Psoas muscle (tissue), 8 donors: ENCODE data around the gene DNASE1L3. TPM values are rescaled to one million over a fixed set of nuclear protein-coding genes. Genes with fewer than 3 reads are reported as not detected.

Experiments
- ATAC-seq, 4 donors: fragments of 200-7000 bp; cut with Tn5 transposase; one replicate each; pipeline ENCODE4 v1.9.1; 2020; ENCODE audit warnings: moderate library complexity in 3 of 4, mild to moderate bottlenecking in 2 of 4
- DNase-seq, 2 donors: peaks; one replicate each; pipeline ENCODE4 v3.0.0-alpha.2; 2020
- H3K27ac ChIP-seq: fragments of 200-600 bp; one replicate; pipeline ENCODE4 v1.8.0; 2022
- H3K27me3 ChIP-seq, 3 donors: fragments of 200-600 bp in 1 of 3; one replicate each; pipeline versions ENCODE4 v1.6.1 to v1.8.0; 2013 to 2022; ENCODE audit warnings: low read length in 2 of 3, mild to moderate bottlenecking in 2 of 3, moderate library complexity in 1 of 3; ENCODE audit not compliant: insufficient read depth in 3 of 3
- H3K36me3 ChIP-seq, 2 donors: fragments of 200-600 bp in 1 of 2; one replicate each; pipeline versions ENCODE4 v1.6.1 to v1.8.0; 2013 to 2022; ENCODE audit warnings: low read depth in 1 of 2, mild to moderate bottlenecking in 1 of 2, moderate library complexity in 1 of 2; ENCODE audit not compliant: insufficient read depth in 1 of 2
- H3K4me1 ChIP-seq: fragments of 200-600 bp; one replicate; pipeline ENCODE4 v1.8.0; 2022
- H3K4me3 ChIP-seq: fragments of 200-600 bp; one replicate; pipeline ENCODE4 v1.8.0; 2022; ENCODE audit warnings: mild to moderate bottlenecking
- H3K9me3 ChIP-seq: fragments of 200-600 bp; one replicate; pipeline ENCODE4 v1.8.0; 2022
- WGBS, 3 donors: extraction: QIAGEN DNeasy Blood & Tissue Kit; methylation state at CpG; one replicate each; pipeline versions ENCODE4 v1.1.6 to v1.1.7; 2013; 5-methylcytosine and 5-hydroxymethylcytosine counted together
- intact Hi-C, 2 donors: fragments of 100-400 bp; cut with DNase I; formaldehyde crosslinking; loops; one replicate each; pipeline versions ENCODE4 v1.11.0 to v1.14.2; 2022
- polyA plus RNA-seq, 3 donors: library from polyadenylated mRNA; stranded (reverse); fragments of 200-250 nt; gene quantifications; one replicate each; pipeline ENCODE4 v1.2.3, GENCODE V29; 2013
- total RNA-seq, 4 donors: library from RNA; stranded (reverse); fragmentation: NEBNext Ultra II Directional in 2 of 4; extraction: Animal tissue kit (Norgen Biotek cat#: 25700) in 2 of 4; gene quantifications; one replicate each; pipeline versions ENCODE4 v1.2.1 to v1.2.4, GENCODE V29; 2021 to 2023
- TF ChIP-seq, protein P1 (sequence below): fragments of 200-600 bp; IDR thresholded peaks from one replicate; pipeline ENCODE4 v1.8.0; 2022; ENCODE audit warnings: antibody characterized with exemption
- donor health status: healthy with polysubstance abuse.
- donor health status: DM: no; HTN: no; CAD: no; lungs with moderate emphysema.
- donor health status: Bipolar disorder and iron deficiency.
- donor health status: healthy.
- donor health status: DM: yes; HTN: yes; CAD: no.
- donor health status: DM: no; HTN: no; CAD: no.
- donor health status: DM: no; HTN: no; CAD: no.
- donor health status: DM: yes; HTN: yes; CAD: no.

DNASE1L3 gene
- total and polyA plus RNA-seq, 7 donors = 0.18 to 1.4 (median 0.73) TPM

- no peak for ATAC-seq
- H3K27me3 ChIP-seq = no peaks in the 10 kb centered on the region
- no peaks in the 10 kb centered on the region for H3K4me1 ChIP-seq
- no peak overlapping the region for H3K27ac ChIP-seq
- H3K9me3 ChIP-seq = no peaks in the 10 kb centered on the region
- no peak for DNase-seq
- TF ChIP-seq, protein P1, sequence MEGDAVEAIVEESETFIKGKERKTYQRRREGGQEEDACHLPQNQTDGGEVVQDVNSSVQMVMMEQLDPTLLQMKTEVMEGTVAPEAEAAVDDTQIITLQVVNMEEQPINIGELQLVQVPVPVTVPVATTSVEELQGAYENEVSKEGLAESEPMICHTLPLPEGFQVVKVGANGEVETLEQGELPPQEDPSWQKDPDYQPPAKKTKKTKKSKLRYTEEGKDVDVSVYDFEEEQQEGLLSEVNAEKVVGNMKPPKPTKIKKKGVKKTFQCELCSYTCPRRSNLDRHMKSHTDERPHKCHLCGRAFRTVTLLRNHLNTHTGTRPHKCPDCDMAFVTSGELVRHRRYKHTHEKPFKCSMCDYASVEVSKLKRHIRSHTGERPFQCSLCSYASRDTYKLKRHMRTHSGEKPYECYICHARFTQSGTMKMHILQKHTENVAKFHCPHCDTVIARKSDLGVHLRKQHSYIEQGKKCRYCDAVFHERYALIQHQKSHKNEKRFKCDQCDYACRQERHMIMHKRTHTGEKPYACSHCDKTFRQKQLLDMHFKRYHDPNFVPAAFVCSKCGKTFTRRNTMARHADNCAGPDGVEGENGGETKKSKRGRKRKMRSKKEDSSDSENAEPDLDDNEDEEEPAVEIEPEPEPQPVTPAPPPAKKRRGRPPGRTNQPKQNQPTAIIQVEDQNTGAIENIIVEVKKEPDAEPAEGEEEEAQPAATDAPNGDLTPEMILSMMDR = no peak
- intact Hi-C loops = no loop called here
- H3K36me3 ChIP-seq = peaks cover 0 to 21% of the 10 kb centered on the region in 2 donors
- H3K4me3 ChIP-seq = no peak overlapping the region
- 94 to 97% (median 95%) methylated on average over 9 of the region's 9 CpGs for WGBS, 3 donors
Measured at GRCh38 chr3:58148049-58148448, 62.7 kb downstream of the DNASE1L3 start.

DNA sequence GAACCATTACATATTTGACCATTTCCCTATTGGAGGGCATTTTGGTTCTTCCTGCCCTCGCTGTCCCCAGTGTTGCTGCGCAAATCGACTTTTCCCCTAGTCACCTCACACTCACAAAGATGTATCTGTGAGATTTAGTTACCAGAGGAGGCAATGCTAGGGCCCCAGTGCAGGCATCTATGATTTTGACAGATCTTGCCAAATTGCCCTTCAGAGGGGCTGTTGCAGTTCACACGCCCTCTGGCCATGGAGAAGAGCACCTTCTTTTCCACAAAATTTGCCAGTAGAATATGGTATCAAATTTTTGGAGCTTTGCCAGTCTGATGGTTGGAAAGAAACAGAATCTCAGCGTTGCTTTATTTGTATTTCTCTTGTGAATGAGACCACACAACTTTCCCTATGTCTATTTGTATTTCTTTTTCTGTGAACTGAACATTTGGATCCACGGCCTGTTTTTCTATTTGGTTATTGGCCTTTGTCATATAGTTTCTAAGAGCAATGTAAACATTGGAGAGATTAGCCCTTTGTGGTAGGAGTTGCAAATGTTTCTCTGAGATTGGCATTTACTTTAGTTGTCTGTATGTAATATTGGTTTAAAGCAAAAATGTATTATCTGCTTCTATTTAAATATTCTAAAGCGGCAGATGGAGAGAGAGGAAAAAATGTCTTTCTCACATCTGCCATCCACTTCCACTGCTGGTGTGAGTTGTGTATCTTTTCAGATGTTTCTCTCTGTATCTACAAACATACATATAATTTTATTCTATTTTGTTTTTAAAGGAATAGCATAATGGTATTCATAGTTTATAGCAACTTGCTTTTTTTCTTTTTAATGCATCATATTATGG, 66.1 kb downstream of the DNASE1L3 start:
- 89 to 91% (median 91%) methylated on average over 7 of the region's 7 CpGs for WGBS, 3 donors
- ATAC-seq (no peak), DNase-seq (no peak)
- Histone ChIP-seq H3K9me3 (no peaks in the 10 kb centered on the region), H3K27ac (no peak overlapping the region), H3K27me3 (no peaks in the 10 kb centered on the region), H3K4me1 (no peaks in the 10 kb centered on the region), H3K4me3 (no peak overlapping the region), H3K36me3 (peaks cover 0 to 23% of the 10 kb centered on the region in 2 donors)
- TF ChIP-seq, protein P1 = no peak
- intact Hi-C loops = no loop called here

DNA sequence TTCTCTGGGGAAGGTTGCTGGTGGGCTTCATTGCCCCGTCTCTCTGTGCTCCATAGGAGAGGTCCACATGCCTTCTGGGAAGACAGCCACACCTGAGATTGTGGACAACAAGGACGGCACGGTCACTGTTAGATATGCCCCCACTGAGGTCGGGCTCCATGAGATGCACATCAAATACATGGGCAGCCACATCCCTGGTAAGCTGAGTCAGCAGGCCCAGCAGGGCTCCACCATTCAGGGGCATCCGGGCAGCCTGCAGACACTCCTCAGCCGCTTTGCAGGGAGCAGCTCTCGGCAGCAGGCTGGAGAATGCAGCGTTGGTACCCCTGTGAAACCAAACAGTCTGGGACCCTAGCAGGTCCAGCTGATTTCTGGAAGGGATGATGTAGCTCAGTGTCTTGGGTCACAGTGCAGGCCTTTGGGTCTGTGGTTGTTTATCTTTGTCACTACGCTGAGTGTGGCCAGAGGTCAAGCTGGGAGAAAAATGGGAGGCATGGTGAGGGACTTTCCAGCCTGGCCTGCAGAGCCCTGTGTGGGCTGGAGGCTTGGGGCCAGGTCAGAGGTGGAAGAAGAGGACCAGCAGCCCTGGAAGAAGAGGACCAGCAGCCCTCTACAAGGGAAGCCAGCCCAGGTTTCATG, 67.2 kb downstream of the DNASE1L3 start:
- peaks cover 0 to 24% of the 10 kb centered on the region in 2 donors for H3K36me3 ChIP-seq
- no peak for DNase-seq

More for the DNA sequence above, 67.2 kb downstream of the DNASE1L3 start:
- TF ChIP-seq, protein P1 = no peak
- Histone ChIP-seq H3K9me3 (no peaks in the 10 kb centered on the region), H3K4me1 (no peaks in the 10 kb centered on the region), H3K4me3 (no peak overlapping the region), H3K27ac (no peak overlapping the region), H3K27me3 (no peaks in the 10 kb centered on the region)
- ATAC-seq = no peak
- 85 to 89% (median 87%) methylated on average over 9 of the region's 9 CpGs for WGBS, 3 donors
- intact Hi-C loops = no loop called here

Other genes starting within 250 kb of the DNASE1L3 start
- gene FLNB, start 202.6 kb downstream of the DNASE1L3 start, total RNA-seq = 10 to 100 TPM; 11.6 to 17.9 (median 15.4) TPM
- gene FLNB, start 202.6 kb downstream of the DNASE1L3 start, polyA plus RNA-seq = 10 to 100 TPM in 2 of 3 donors, 1 to 10 TPM in 1; 6.4 to 14.7 (median 11.0) TPM
- 1 to 10 TPM; 2.0 to 7.2 (median 5.1) TPM for gene ABHD6, start 26.8 kb upstream of the DNASE1L3 start, total RNA-seq
- 1 to 10 TPM; 1.7 to 5.7 (median 2.5) TPM for gene ABHD6, start 26.8 kb upstream of the DNASE1L3 start, polyA plus RNA-seq
- 10 to 100 TPM; 24.9 to 35.0 (median 30.0) TPM for gene RPP14, start 95.3 kb upstream of the DNASE1L3 start, total RNA-seq
- 10 to 100 TPM; 17.3 to 36.6 (median 23.2) TPM for gene RPP14, start 95.3 kb upstream of the DNASE1L3 start, polyA plus RNA-seq
- gene HTD2, start 95.5 kb upstream of the DNASE1L3 start, total RNA-seq = 10 to 100 TPM; 12.0 to 17.9 (median 15.8) TPM
- 10 to 100 TPM; 10.9 to 37.0 (median 12.5) TPM for gene HTD2, start 95.5 kb upstream of the DNASE1L3 start, polyA plus RNA-seq
- 10 to 100 TPM; 15.5 to 17.5 (median 16.5) TPM for gene PXK, start 121.9 kb upstream of the DNASE1L3 start, total RNA-seq
- 10 to 100 TPM in 1 of 3 donors, 1 to 10 TPM in 2; 3.4 to 14.7 (median 8.6) TPM for gene PXK, start 121.9 kb upstream of the DNASE1L3 start, polyA plus RNA-seq
- gene PDHB, start 222.9 kb upstream of the DNASE1L3 start, total RNA-seq = 100 to 1,000 TPM; 105 to 158 (median 128) TPM
- gene PDHB, start 222.9 kb upstream of the DNASE1L3 start, polyA plus RNA-seq = 100 to 1,000 TPM; 116 to 137 (median 131) TPM